Fibroblast of lung (primary cell): Measurements from ENCODE around the gene PAK6. TPM values are rescaled to one million over a fixed set of nuclear protein-coding genes. Genes with fewer than 3 reads are reported as not detected.

Source experiments
- DNase-seq, 2 donors: peaks; one replicate each; pipeline versions ENCODE4 v3.0.0 to v3.0.0-alpha.2; 2010; ENCODE audit warnings: low read depth in 2 of 2
- H2AFZ ChIP-seq: 2 replicates; pipeline ENCODE4 v1.5.1; 2012; ENCODE audit warnings: low read length, control low read depth, inconsistent platforms
- H3K27ac ChIP-seq: 2 replicates; pipeline ENCODE4 v1.5.1; 2011; ENCODE audit warnings: low read length, control low read depth; ENCODE audit not compliant: insufficient read depth
- H3K27me3 ChIP-seq: 2 replicates; pipeline ENCODE4 v1.5.1; 2011; ENCODE audit warnings: mild to moderate bottlenecking, low read length; ENCODE audit not compliant: control insufficient read depth, insufficient read depth
- H3K36me3 ChIP-seq: 2 replicates; pipeline ENCODE4 v1.5.1; 2011; ENCODE audit warnings: low read length; ENCODE audit not compliant: control insufficient read depth, insufficient read depth
- H3K4me1 ChIP-seq: 2 replicates; pipeline ENCODE4 v1.5.1; 2011; ENCODE audit warnings: low read length; ENCODE audit not compliant: control insufficient read depth, insufficient read depth; ENCODE audit errors: extremely low read depth
- H3K4me2 ChIP-seq: 2 replicates; pipeline ENCODE4 v1.5.1; 2011; ENCODE audit warnings: low read length, control low read depth; ENCODE audit not compliant: insufficient read depth; ENCODE audit errors: extremely low read depth
- H3K4me3 ChIP-seq, 4 experiments: fragments of 200-600 bp in 1 of 4; sonication (generic) in 1 of 4; replicated peaks in 1 of 4; 2 replicates each; pipeline ENCODE4 v1.5.1; 2011 to 2016; ENCODE audit warnings: low read length in 4 of 4, low read depth in 3 of 4, mild to moderate bottlenecking in 3 of 4, control low read depth in 2 of 4, inconsistent platforms in 1 of 4, mixed read lengths in 1 of 4; ENCODE audit not compliant: insufficient read depth in 1 of 4; ENCODE audit errors: control extremely low read depth in 1 of 4
- H3K79me2 ChIP-seq: 2 replicates; pipeline ENCODE4 v1.5.1; 2012; ENCODE audit warnings: mild to moderate bottlenecking, low read length, inconsistent platforms; ENCODE audit not compliant: control insufficient read depth, insufficient read depth
- H3K9ac ChIP-seq: 2 replicates; pipeline ENCODE4 v1.5.1; 2011; ENCODE audit warnings: mild to moderate bottlenecking, low read length, control low read depth; ENCODE audit not compliant: insufficient read depth
- H3K9me3 ChIP-seq: 2 replicates; pipeline ENCODE4 v1.5.1; 2012; ENCODE audit warnings: low read depth, low read length; ENCODE audit not compliant: control insufficient read depth, insufficient read depth
- H4K20me1 ChIP-seq: 2 replicates; pipeline ENCODE4 v1.5.1; 2011; ENCODE audit warnings: low read length; ENCODE audit not compliant: control insufficient read depth, insufficient read depth; ENCODE audit errors: extremely low read depth
- CTCF ChIP-seq, 2 donors: IDR thresholded peaks in 1 of 2; conservative IDR thresholded peaks in 1 of 2; 1 replicate in 1 of 2; 2 replicates in 1 of 2; pipeline ENCODE4 v1.5.1; 2011 to 2012; ENCODE audit warnings: low read length in 2 of 2, control low read depth in 1 of 2, inconsistent platforms in 1 of 2, low read depth in 1 of 2, mild to moderate bottlenecking in 1 of 2
- EZH2 ChIP-seq: IDR thresholded peaks from 2 replicates; pipeline ENCODE4 v1.5.1; 2012; ENCODE audit warnings: low read length, control low read depth, mild to moderate bottlenecking; ENCODE audit errors: missing control alignments
- polyA plus RNA-seq, 2 donors: library from polyadenylated mRNA; depleted of rRNA in 1 of 2; stranded (reverse) in 1 of 2; unstranded in 1 of 2; fragments of >200 nt; gene quantifications; 2 replicates each; pipeline ENCODE4 v1.2.1, GENCODE V29; 2011 to 2012; ENCODE audit warnings: missing spikeins in 1 of 2
- total RNA-seq: library from RNA; depleted of rRNA; stranded (reverse); fragments of >200 nt; gene quantifications from 2 replicates; pipeline ENCODE4 v1.2.1, GENCODE V29; 2014

Gene PAK6
- total and polyA plus RNA-seq, 2 donors (not counting 1 experiment from before 2014, with no cell fraction given) = 0.03 TPM; not detected in 1

- peak; percentile 58 to 83 for TF ChIP-seq CTCF (conservative IDR thresholded peaks at IDR 0.05 in 1 of 2, IDR thresholded peaks at IDR 0.05 in 1 of 2; ENCODE audit: low read depth in 1 of 2, low read length in 2 of 2)
- TF ChIP-seq EZH2 = no peak
- no peaks in the 10 kb centered on the region for H3K9me3 ChIP-seq
- H3K9ac ChIP-seq = no peak overlapping the region
- no peaks in the 10 kb centered on the region for H3K36me3 ChIP-seq
- no peak overlapping the region for H3K27ac ChIP-seq
- H3K4me2 ChIP-seq = no peak overlapping the region
- peaks cover 29% of the 10 kb centered on the region for H3K27me3 ChIP-seq
- no peaks in the 10 kb centered on the region for H4K20me1 ChIP-seq
- no peak overlapping the region for H2AFZ ChIP-seq
- DNase-seq = peak in 1 of 2 donors; percentile 42
- H3K4me3 ChIP-seq = no peak overlapping the region
- peaks cover 2% of the 10 kb centered on the region for H3K4me1 ChIP-seq
- H3K79me2 ChIP-seq = no peaks in the 10 kb centered on the region
These were observed 71.4 kb downstream of the PAK6 start for GRCh38 chr15:40310001-40310959.

- no peak for DNase-seq
- Histone ChIP-seq H3K36me3 (no peaks in the 10 kb centered on the region), H3K9me3 (no peaks in the 10 kb centered on the region), H3K4me1 (peaks cover 2% of the 10 kb centered on the region), H4K20me1 (no peaks in the 10 kb centered on the region), H3K27me3 (peaks cover 24% of the 10 kb centered on the region), H3K27ac (no peak overlapping the region), H3K79me2 (no peaks in the 10 kb centered on the region), H2AFZ (no peak overlapping the region), H3K4me2 (no peak overlapping the region), H3K9ac (no peak overlapping the region), H3K4me3 (no peak overlapping the region)
- no peak for TF ChIP-seq EZH2
- TF ChIP-seq CTCF (conservative IDR thresholded peaks at IDR 0.05 in 1 of 2, IDR thresholded peaks at IDR 0.05 in 1 of 2; ENCODE audit: low read depth in 1 of 2, low read length in 2 of 2) = no peak
These were observed 72.1 kb downstream of the PAK6 start for GRCh38 chr15:40310993-40311392.

- H2AFZ ChIP-seq = no peak overlapping the region
- H3K36me3 ChIP-seq = no peaks in the 10 kb centered on the region
- no peaks in the 10 kb centered on the region for H4K20me1 ChIP-seq
- no peak overlapping the region for H3K4me2 ChIP-seq
- H3K9me3 ChIP-seq = no peaks in the 10 kb centered on the region
- no peak for DNase-seq
- TF ChIP-seq EZH2 (no peak), CTCF (conservative IDR thresholded peaks at IDR 0.05 in 1 of 2, IDR thresholded peaks at IDR 0.05 in 1 of 2; ENCODE audit: low read depth in 1 of 2, low read length in 2 of 2) (no peak)
- H3K27me3 ChIP-seq = peaks cover 20% of the 10 kb centered on the region
- peaks cover 2% of the 10 kb centered on the region for H3K4me1 ChIP-seq
- H3K9ac ChIP-seq = no peak overlapping the region
- no peak overlapping the region for H3K27ac ChIP-seq
- H3K79me2 ChIP-seq = no peaks in the 10 kb centered on the region
- H3K4me3 ChIP-seq = no peak overlapping the region
These were observed 73.7 kb downstream of the PAK6 start for GRCh38 chr15:40312370-40313158.
